Measurements from ENCODE around the gene PRORP.

GRCh38 chr14:35122696-35123387 is 490 bp downstream of the PRORP start:
- TF ChIP-seq CTCF (conservative IDR thresholded peaks at IDR 0.05 in 1 of 2, IDR thresholded peaks at IDR 0.05 in 1 of 2; ENCODE audit: extremely low read depth in 1 of 2, insufficient read depth in 1 of 2, low read depth in 1 of 2, low read length in 2 of 2) (no peak), EZH2 (IDR thresholded peaks at IDR 0.05; ENCODE audit: borderline replicate concordance, low read length) (no peak)

Measured in mammary epithelial cell (primary cell).